Stomach (tissue), 4 donors: ENCODE results near the gene GKAP1.

Experiments
- POLR2A ChIP-seq, 4 donors: fragments of 450-650 bp; IDR thresholded peaks; one replicate each; pipeline ENCODE4 v1.6.1; 2016; ENCODE audit warnings: antibody characterized with exemption in 4 of 4, control low read depth in 2 of 4, mild to moderate bottlenecking in 1 of 4, moderate library complexity in 1 of 4
- POLR2AphosphoS5 ChIP-seq, 3 donors: sonication (generic); formaldehyde crosslinking; IDR thresholded peaks; one replicate each; pipeline ENCODE4 v1.6.1; 2016; ENCODE audit warnings: antibody characterized with exemption in 3 of 3
- TF ChIP-seq, protein P1 (sequence below), 7 experiments: fragments of 450-650 bp in 4 of 7; fragments of 200-600 bp in 3 of 7; sonication (generic) in 3 of 7; IDR thresholded peaks; one replicate each; pipeline ENCODE4 v1.5.1; 2016 to 2019; ENCODE audit warnings: antibody characterized with exemption in 7 of 7, control low read depth in 2 of 7, mild to moderate bottlenecking in 1 of 7

DNA sequence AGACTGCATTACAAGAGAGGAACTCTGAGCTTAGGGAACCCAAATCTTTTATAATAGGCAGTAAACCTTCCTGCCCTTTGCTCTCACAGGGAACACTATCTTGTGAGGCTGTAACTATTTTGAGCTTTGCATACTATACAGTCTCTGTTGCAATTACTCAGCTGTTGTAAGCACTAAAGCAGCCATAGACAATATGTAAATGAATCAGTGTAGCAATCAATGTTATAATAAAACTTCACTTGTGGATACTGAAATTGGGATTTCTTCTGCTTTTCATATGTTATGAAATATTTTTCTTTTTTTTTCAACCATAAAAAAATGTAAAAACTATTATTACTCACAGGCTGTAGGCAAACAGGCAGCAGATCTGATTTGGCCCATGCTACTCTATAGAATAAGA, 93.1 kb downstream of the GKAP1 start:
- TF ChIP-seq POLR2A (IDR thresholded peaks at IDR 0.05) (no peak), POLR2AphosphoS5 (IDR thresholded peaks at IDR 0.05) (no peak)
- TF ChIP-seq, protein P1, sequence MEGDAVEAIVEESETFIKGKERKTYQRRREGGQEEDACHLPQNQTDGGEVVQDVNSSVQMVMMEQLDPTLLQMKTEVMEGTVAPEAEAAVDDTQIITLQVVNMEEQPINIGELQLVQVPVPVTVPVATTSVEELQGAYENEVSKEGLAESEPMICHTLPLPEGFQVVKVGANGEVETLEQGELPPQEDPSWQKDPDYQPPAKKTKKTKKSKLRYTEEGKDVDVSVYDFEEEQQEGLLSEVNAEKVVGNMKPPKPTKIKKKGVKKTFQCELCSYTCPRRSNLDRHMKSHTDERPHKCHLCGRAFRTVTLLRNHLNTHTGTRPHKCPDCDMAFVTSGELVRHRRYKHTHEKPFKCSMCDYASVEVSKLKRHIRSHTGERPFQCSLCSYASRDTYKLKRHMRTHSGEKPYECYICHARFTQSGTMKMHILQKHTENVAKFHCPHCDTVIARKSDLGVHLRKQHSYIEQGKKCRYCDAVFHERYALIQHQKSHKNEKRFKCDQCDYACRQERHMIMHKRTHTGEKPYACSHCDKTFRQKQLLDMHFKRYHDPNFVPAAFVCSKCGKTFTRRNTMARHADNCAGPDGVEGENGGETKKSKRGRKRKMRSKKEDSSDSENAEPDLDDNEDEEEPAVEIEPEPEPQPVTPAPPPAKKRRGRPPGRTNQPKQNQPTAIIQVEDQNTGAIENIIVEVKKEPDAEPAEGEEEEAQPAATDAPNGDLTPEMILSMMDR (IDR thresholded peaks at IDR 0.05): no peak
